ENCODE data around the gene CYP3A7.
"Not testable (repeated sequence)": the region's sequence is repeated elsewhere in the genome, so short reads cannot be mapped to it uniquely, and the experiment has no call there.

Gene CYP3A7

GRCh38 chr7:99742737-99743394 lies 7.9 kb upstream of the CYP3A7 start:
- DNase-seq, result no peak

DNA sequence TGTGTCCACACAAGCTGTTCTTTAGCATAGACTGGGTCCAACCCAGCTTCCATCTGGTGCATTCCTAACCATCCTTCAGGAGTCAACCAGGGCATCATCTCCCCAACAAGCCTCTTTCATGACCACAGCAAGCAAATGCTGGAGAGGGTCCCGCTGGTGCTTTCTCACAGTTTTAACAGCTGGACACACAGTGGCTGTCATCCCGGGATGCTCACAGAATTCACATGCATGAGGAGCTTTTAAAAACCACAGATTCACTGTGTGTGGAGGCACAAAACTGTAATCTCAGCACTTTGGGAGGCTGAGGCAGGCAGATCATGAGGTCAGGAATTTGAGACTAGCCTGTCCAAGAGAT lies 6.4 kb upstream of the CYP3A7 start:
- no peak for DNase-seq

DNA sequence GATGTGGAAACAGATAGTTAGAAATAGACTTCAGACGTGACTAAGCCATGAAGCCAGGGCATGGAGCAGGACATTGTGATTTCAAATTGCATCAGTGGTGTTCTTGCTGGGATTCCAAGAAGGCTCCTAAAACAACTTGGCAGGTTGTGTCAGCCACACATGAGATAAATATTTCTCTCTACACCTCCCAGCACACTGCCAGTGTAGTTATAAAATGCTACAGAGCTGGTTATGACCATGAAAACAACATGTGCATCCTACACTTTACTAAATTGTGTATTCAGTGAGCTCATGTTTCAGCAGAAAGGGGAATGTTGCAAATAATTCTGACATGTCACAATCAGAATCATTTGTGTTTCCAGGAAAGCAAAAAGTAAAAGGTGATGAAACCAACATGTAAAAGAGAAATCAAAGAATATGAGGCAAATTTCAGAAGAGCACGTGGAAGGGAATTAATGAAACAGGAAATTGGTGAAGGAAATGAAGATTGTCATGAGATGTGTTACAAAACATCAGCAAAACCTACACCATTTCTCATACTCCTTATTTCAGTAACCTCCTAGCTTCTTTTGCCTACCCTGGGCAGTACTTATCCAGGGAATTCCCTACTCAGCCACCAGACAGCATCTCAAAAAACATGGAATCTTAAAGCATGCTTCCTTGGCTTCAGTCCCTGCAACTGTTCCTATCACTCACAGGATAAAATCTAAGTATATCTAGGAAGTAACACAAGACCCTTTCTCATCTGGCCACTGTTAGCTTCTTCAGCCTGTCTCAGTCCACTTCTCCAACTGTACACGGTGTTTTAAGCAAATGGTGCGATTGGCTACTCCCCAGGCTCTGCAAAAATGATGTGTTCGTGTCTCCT lies 5.8 kb upstream of the CYP3A7 start:
- DNase-seq, result no peak

DNA sequence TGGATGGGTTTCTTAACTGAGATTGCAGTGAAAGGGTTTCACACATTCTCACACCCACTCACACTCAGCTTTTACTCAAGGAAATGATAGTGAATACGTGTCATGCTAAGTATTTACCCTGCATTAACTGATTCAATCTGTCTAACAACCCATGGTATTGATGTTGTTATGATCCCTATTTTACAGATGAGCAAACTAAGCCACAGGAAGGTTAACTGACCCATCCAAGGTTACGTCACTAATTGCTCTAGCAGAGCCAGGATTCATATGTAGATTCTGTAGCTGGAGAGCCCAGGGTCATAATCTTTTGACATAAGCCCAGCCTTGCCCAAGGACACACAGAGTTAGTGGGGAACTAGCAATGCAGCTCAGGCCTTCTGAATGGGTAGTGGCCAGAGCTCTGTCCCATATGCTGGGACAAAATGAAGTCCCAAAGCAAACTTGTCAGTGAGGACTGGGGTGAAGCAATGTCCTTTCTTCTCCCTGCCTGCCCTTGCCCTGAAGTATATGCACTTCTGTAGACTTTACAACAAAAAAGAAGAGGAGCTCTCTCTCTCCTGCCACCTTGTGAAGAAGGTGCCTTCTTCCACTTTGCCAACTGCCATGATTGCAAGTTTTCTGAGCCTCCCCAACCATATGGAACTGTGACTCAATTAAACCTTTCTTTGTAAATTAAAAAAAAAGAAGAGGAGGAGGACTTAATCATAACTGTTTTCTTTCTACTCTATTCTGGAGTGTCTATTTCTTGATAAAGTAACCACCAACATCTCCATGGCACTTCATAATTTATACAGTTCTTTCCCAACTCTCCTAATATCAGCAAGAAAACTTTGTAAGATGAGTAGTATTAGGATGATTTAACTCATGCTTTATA lies 4.9 kb upstream of the CYP3A7 start:
- no peak for DNase-seq

GRCh38 chr7:99737726-99738125 lies 2.7 kb upstream of the CYP3A7 start:
- no peak for DNase-seq

- DNase-seq, result not testable (repeated sequence)
Measured at GRCh38 chr7:99736667-99737066, 1.7 kb upstream of the CYP3A7 start.

- DNase-seq, result no peak
Measured at GRCh38 chr7:99733448-99733847, 1.5 kb downstream of the CYP3A7 start.

DNA sequence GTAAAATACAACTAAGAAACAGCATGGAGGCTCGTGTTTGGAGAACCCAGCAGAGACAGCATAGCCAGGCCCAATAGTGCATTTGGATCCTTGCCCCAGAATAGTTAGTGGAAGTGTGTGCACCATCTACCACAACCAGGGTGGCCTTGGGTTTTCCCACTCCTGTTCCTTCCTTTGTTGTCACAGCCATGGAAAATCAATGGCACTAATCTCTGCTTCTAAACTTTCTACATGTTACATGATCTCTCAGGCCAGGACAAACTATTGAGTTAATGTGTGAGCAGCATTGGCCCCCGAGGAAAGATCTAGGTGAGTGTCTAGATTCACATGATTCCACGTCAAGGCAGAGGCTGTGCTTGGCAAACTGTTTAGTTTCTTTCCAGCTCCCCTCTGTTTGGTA lies 2.0 kb downstream of the CYP3A7 start:
- no peak for DNase-seq

- no peak for DNase-seq
Measured at GRCh38 chr7:99731638-99732374, 3.2 kb downstream of the CYP3A7 start.

- no peak for DNase-seq
Measured at GRCh38 chr7:99730992-99731391, 4.0 kb downstream of the CYP3A7 start.

DNA sequence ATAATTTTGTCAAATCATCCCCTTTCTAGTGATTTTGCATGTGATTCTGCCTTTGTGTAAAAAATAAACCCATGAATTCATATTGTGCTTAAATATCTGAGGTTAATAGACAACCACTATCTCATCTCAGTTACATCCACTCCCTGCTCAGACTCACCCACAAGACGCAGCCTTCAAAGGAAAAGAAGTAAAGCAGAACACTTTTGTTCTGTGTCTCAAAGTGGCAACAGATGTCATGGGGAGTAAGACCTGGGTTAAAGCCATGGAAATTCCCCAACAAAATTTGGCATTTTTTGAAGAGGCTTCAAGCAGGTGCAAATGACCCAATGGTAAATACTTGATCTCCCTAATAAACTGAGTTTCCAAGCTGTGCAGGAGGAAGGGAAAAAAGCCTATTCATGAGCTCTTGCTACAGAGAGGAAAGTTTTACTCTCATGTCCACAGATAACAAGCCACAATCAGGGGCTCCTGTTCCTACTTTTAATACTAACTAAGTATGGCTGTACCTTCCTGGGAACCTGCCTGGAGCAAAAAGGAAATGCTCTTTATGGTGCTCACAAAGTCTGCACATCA lies 4.7 kb downstream of the CYP3A7 start:
- DNase-seq, result no peak

DNA sequence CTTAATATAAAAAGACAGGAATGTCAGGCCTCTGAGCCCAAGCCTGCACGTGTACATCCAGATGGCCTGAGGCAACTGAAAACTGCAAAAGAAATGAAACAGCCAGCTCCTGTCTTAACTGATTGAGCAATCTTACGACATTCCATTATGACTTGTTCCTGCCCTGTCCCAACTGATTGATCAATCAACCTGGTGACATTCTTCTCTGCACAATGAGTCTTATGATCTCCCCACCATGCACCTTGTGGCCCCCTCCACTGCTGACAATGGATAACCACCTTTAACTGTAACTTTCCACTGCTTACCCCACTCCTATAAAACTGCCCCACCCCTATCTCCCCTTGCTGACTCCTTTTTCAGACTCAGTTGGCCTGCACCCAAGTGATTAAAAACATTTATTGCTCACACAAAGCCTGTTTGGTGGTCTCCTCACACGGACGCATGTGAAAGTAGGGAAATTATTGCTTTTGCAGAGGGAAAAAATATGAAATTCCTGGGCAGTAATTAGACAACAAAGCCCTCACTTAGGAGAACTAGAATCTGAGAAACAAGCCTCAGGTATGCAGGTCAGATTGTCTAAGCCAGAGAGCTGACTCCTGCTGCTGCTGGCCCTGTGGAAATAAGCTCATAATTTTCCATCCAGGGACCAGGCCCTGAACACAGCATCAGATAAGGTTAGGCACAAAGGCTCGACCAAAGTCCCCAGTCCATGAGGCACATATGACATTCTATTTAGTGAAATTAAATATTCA lies 5.3 kb downstream of the CYP3A7 start:
- no peak for DNase-seq

DNA sequence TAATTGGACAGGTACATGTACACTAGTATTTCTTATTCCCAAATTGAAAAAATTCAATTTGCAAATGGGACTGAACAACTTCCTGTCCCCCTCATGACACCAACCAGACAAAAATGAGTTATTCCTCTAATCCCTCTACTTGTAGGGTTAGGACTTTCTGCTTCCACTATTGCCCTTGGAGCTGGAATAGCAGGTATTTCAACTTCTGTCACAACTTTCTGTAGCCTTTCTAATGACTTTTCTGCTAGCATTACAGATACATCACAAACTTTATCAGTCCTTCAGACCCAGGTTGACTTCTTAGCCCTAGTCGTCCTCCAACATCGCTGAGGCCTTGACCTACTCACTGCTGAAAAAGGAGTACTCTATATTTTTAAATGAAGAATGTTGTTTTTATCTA lies 6.4 kb downstream of the CYP3A7 start:
- no peak for DNase-seq

GRCh38 chr7:99723201-99723600 lies 11.8 kb downstream of the CYP3A7 start:
- not testable (repeated sequence) for DNase-seq

GRCh38 chr7:99720800-99721595 lies 14.0 kb downstream of the CYP3A7 start:
- no peak for DNase-seq

- no peak for DNase-seq
Measured at GRCh38 chr7:99719996-99720769, 14.8 kb downstream of the CYP3A7 start.

GRCh38 chr7:99713995-99714570 lies 20.9 kb downstream of the CYP3A7 start:
- DNase-seq, result no peak

Data from hypothalamus (tissue), 51 donors.